MM.1S (cell line): Measurements from ENCODE around the gene ADTRP.

Source experiments
- EZH2 ChIP-seq: fragments of 300-600 bp; sonication (generic); optimal IDR thresholded peaks from 2 replicates; pipeline ENCODE3; 2017; ENCODE audit warnings: low read depth, mild to moderate bottlenecking, antibody characterized with exemption, low read length, mixed read lengths
- TF ChIP-seq, protein P1 (sequence below): fragments of 300-600 bp; sonication (generic); IDR thresholded peaks from 2 replicates; pipeline ENCODE4 v1.5.1; 2016; ENCODE audit warnings: antibody characterized with exemption, low read length, mixed read lengths

DNA sequence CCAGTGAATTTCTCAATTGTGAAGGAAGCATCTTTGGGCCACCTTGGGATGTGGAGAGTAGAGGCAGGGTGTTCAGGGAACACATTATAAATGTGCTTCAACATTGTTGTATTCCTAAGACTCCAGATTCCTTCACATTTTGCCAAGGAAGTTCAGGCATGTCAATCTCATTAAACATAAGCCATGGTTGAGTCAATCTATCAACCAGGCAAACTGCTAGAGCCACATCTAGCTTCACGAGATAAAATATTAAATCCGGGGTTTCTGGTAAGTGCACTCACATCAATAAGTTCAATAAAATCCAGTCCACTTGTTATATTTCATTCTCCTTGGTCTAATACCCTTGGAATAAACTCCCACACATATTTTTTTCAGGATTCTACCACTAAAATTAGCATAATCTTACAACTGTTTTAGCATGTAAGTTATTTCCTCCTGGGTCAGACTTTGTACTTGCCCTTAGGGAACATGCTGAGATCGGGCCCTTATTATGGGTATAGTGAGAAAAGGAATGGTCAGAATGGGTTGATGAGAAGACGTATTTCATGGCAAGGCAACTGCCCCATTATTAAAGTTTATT, 93.6 kb downstream of the ADTRP start:
- no peak for TF ChIP-seq EZH2
- TF ChIP-seq, protein P1, sequence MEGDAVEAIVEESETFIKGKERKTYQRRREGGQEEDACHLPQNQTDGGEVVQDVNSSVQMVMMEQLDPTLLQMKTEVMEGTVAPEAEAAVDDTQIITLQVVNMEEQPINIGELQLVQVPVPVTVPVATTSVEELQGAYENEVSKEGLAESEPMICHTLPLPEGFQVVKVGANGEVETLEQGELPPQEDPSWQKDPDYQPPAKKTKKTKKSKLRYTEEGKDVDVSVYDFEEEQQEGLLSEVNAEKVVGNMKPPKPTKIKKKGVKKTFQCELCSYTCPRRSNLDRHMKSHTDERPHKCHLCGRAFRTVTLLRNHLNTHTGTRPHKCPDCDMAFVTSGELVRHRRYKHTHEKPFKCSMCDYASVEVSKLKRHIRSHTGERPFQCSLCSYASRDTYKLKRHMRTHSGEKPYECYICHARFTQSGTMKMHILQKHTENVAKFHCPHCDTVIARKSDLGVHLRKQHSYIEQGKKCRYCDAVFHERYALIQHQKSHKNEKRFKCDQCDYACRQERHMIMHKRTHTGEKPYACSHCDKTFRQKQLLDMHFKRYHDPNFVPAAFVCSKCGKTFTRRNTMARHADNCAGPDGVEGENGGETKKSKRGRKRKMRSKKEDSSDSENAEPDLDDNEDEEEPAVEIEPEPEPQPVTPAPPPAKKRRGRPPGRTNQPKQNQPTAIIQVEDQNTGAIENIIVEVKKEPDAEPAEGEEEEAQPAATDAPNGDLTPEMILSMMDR: no peak
